H1 (cell line): ENCODE data around the gene BRSK2. TPM values are rescaled to one million over a fixed set of nuclear protein-coding genes. Genes with fewer than 3 reads are reported as not detected.

Experiments
- CTCF ChIA-PET: fragments of 300-600 bp; sonication (Branson Sonifier 250); formaldehyde crosslinking; loops from one replicate; lab custom pipeline; 2021; ENCODE audit not compliant: partially characterized antibody; lab: Charles Lee
- POLR2A ChIA-PET: fragments of 300-600 bp; sonication (Branson Sonifier 250); formaldehyde crosslinking; loops from one replicate; lab custom pipeline; 2021; ENCODE audit warnings: inconsistent platforms; ENCODE audit not compliant: partially characterized antibody; lab: Charles Lee
- DNase-seq, 2 experiments: peaks; one replicate each; pipeline versions ENCODE4 v3.0.0 to v3.0.0-alpha.2; 2010 to 2022; ENCODE audit warnings: low spot score in 2 of 2, low read depth in 1 of 2, mixed read lengths in 1 of 2
- FAIRE-seq: peaks from 2 replicates; lab custom pipeline; 2011; peaks lifted over from hg19 to GRCh38; lab: Jason Lieb, UNC
- H2AFZ ChIP-seq: 2 replicates; pipeline ENCODE4 v1.8.1; 2012; ENCODE audit warnings: low read length, inconsistent platforms
- H2AK5ac ChIP-seq: 2 replicates; pipeline ENCODE4 v1.6.1; 2013; ENCODE audit warnings: low read depth, low read length
- H2BK120ac ChIP-seq: replicated peaks from 2 replicates; pipeline ENCODE3; 2013; ENCODE audit warnings: low read depth, low read length, inconsistent platforms
- H2BK12ac ChIP-seq: 2 replicates; pipeline ENCODE4 v1.6.1; 2013; ENCODE audit warnings: low read depth, low read length
- H2BK15ac ChIP-seq: 2 replicates; pipeline ENCODE4 v1.6.1; 2013; ENCODE audit warnings: low read length
- H2BK20ac ChIP-seq: 2 replicates; pipeline ENCODE4 v1.6.1; 2013; ENCODE audit warnings: low read length
- H2BK5ac ChIP-seq: 2 replicates; pipeline ENCODE4 v1.6.1; 2013; ENCODE audit warnings: low read depth, low read length
- H3K14ac ChIP-seq: 2 replicates; pipeline ENCODE4 v1.6.1; 2013; ENCODE audit warnings: inconsistent platforms; ENCODE audit not compliant: insufficient read length
- H3K18ac ChIP-seq: 2 replicates; pipeline ENCODE4 v1.6.1; 2013; ENCODE audit warnings: low read length; ENCODE audit errors: extremely low read depth
- H3K23ac ChIP-seq: 2 replicates; pipeline ENCODE4 v1.6.1; 2013; ENCODE audit warnings: inconsistent platforms; ENCODE audit not compliant: insufficient read length
- H3K23me2 ChIP-seq: 2 replicates; pipeline ENCODE4 v1.6.1; 2013; ENCODE audit warnings: low read depth, low read length
- H3K27ac ChIP-seq: 2 replicates; pipeline ENCODE4 v1.6.1; 2011; ENCODE audit warnings: low read depth, low read length, inconsistent platforms
- H3K27me3 ChIP-seq, 4 experiments: replicated peaks in 1 of 4; 1 replicate in 1 of 4; 2 replicates in 3 of 4; pipeline versions ENCODE4 v1.6.1 to v1.8.1; 2011 to 2013; ENCODE audit warnings: low read length in 3 of 4, mild to moderate bottlenecking in 3 of 4, inconsistent platforms in 2 of 4, mixed read lengths in 2 of 4, moderate library complexity in 1 of 4; ENCODE audit not compliant: control insufficient read depth in 3 of 4, insufficient read depth in 3 of 4; ENCODE audit errors: extremely low read depth in 1 of 4
- H3K36me3 ChIP-seq, 4 experiments: 2 replicates each; pipeline versions ENCODE4 v1.6.1 to v1.8.1; 2011 to 2013; ENCODE audit warnings: mild to moderate bottlenecking in 4 of 4, low read length in 3 of 4, moderate library complexity in 2 of 4, control low read depth in 1 of 4, inconsistent platforms in 1 of 4; ENCODE audit not compliant: insufficient read depth in 4 of 4, control insufficient read depth in 2 of 4
- H3K4ac ChIP-seq: replicated peaks from 2 replicates; pipeline ENCODE3; 2013; ENCODE audit warnings: low read length, low read depth, mixed read lengths, inconsistent platforms; ENCODE audit not compliant: insufficient read length
- H3K4me1 ChIP-seq, 4 experiments: replicated peaks in 1 of 4; 1 replicate in 1 of 4; 2 replicates in 3 of 4; pipeline versions ENCODE4 v1.6.1 to v1.8.1; 2011 to 2013; ENCODE audit warnings: low read length in 3 of 4, inconsistent platforms in 2 of 4, mixed read lengths in 1 of 4; ENCODE audit not compliant: insufficient read depth in 4 of 4, control insufficient read depth in 3 of 4
- H3K4me2 ChIP-seq, 2 experiments: 2 replicates each; pipeline versions ENCODE4 v1.6.1 to v1.8.1; 2011 to 2013; ENCODE audit warnings: low read depth in 2 of 2, low read length in 2 of 2, control low read depth in 1 of 2, inconsistent platforms in 1 of 2, mild to moderate bottlenecking in 1 of 2; ENCODE audit not compliant: insufficient read depth in 1 of 2
- H3K4me3 ChIP-seq, 4 experiments: fragments of 200-600, 300-600 bp in 1 of 4; sonication (generic), shearing (Covaris generic), sonication (Bioruptor Twin) in 1 of 4; 2 replicates each; pipeline versions ENCODE4 v1.5.1 to v1.8.1; 2011 to 2016; ENCODE audit warnings: low read length in 4 of 4, low read depth in 3 of 4, control low read depth in 2 of 4, inconsistent platforms in 2 of 4, mild to moderate bottlenecking in 2 of 4, mixed read lengths in 1 of 4, moderate library complexity in 1 of 4; ENCODE audit not compliant: insufficient read depth in 2 of 4; ENCODE audit errors: extremely low read depth in 1 of 4
- H3K56ac ChIP-seq: replicated peaks from 2 replicates; pipeline ENCODE3; 2013; ENCODE audit warnings: low read depth, mild to moderate bottlenecking, mixed read lengths, low read length, inconsistent platforms; ENCODE audit not compliant: insufficient read length
- H3K79me1 ChIP-seq: 2 replicates; pipeline ENCODE4 v1.6.1; 2013; ENCODE audit warnings: low read depth, low read length, control low read depth
- H3K79me2 ChIP-seq, 2 experiments: 2 replicates each; pipeline versions ENCODE4 v1.6.1 to v1.8.1; 2012 to 2013; ENCODE audit warnings: low read length in 2 of 2, mild to moderate bottlenecking in 2 of 2, inconsistent platforms in 1 of 2; ENCODE audit not compliant: insufficient read depth in 2 of 2, control insufficient read depth in 1 of 2
- H3K9ac ChIP-seq, 4 experiments: replicated peaks in 1 of 4; 1 replicate in 1 of 4; 2 replicates in 3 of 4; pipeline versions ENCODE4 v1.6.1 to v1.8.1; 2011 to 2013; ENCODE audit warnings: low read depth in 3 of 4, low read length in 3 of 4, control low read depth in 2 of 4, mild to moderate bottlenecking in 2 of 4, moderate library complexity in 2 of 4, inconsistent platforms in 1 of 4; ENCODE audit errors: extremely low read depth in 1 of 4
- H3K9me3 ChIP-seq, 2 experiments: 2 replicates each; pipeline versions ENCODE4 v1.6.1 to v1.8.1; 2012 to 2013; ENCODE audit warnings: mild to moderate bottlenecking in 2 of 2, moderate library complexity in 2 of 2, control low read depth in 1 of 2, inconsistent platforms in 1 of 2, low read depth in 1 of 2, low read length in 1 of 2, mixed read lengths in 1 of 2; ENCODE audit not compliant: insufficient read depth in 2 of 2
- H4K20me1 ChIP-seq, 2 experiments: replicated peaks in 1 of 2; 2 replicates each; pipeline versions ENCODE3 to v1.8.1; 2011 to 2013; ENCODE audit warnings: inconsistent platforms in 2 of 2, low read length in 2 of 2, mild to moderate bottlenecking in 1 of 2; ENCODE audit not compliant: insufficient read depth in 2 of 2, control insufficient read depth in 1 of 2
- H4K5ac ChIP-seq: 2 replicates; pipeline ENCODE4 v1.6.1; 2013; ENCODE audit warnings: low read length, low read depth, mixed read lengths, inconsistent platforms; ENCODE audit not compliant: insufficient read length
- H4K8ac ChIP-seq: 2 replicates; pipeline ENCODE4 v1.8.0; 2013; ENCODE audit warnings: mild to moderate bottlenecking, moderate library complexity, low read length, inconsistent platforms; ENCODE audit not compliant: insufficient read depth; ENCODE audit errors: extremely low read depth
- H4K91ac ChIP-seq: replicated peaks from 2 replicates; pipeline ENCODE3; 2013; ENCODE audit warnings: low read length, mixed read lengths, inconsistent platforms; ENCODE audit not compliant: insufficient read length
- ATF2 ChIP-seq: IDR thresholded peaks from 2 replicates; pipeline ENCODE4 v1.6.1; 2012; ENCODE audit warnings: low read length, inconsistent platforms
- BCL11A ChIP-seq, 2 experiments: IDR thresholded peaks; one replicate each; pipeline ENCODE4 v1.6.1; 2011; ENCODE audit warnings: low read depth in 2 of 2, low read length in 2 of 2, mild to moderate bottlenecking in 2 of 2
- CBX8 ChIP-seq: fragments of 300-800, 300-1000 bp; sonication (generic); IDR thresholded peaks from 2 replicates; pipeline ENCODE4 v1.7.1; 2016; ENCODE audit warnings: low read depth, low read length, borderline replicate concordance
- CEBPB ChIP-seq: IDR thresholded peaks from 2 replicates; pipeline ENCODE4 v1.6.1; 2012; ENCODE audit warnings: low read depth, low read length
- CHD2 ChIP-seq: IDR thresholded peaks from 2 replicates; pipeline ENCODE4 v1.6.1; 2012; ENCODE audit warnings: low read length, improper control_type of control experiment
- CTCF ChIP-seq, 3 experiments: IDR thresholded peaks; 1 replicate in 2 of 3; 2 replicates in 1 of 3; pipeline versions ENCODE4 v1.5.1 to v1.6.1; 2011; ENCODE audit warnings: low read length in 3 of 3, mild to moderate bottlenecking in 3 of 3, inconsistent platforms in 2 of 3, low read depth in 1 of 3, moderate library complexity in 1 of 3; ENCODE audit not compliant: insufficient read depth in 1 of 3; ENCODE audit errors: control extremely low read depth in 1 of 3
- RBBP5 ChIP-seq: IDR thresholded peaks from 2 replicates; pipeline ENCODE4 v1.7.1; 2012; ENCODE audit warnings: low read depth, mild to moderate bottlenecking, inconsistent platforms, low read length, moderate library complexity, borderline replicate concordance
- WGBS, 2 experiments: shearing (Covaris generic) in 1 of 2; methylation state at CpG; one replicate each; pipeline versions ENCODE4 v1.1.6 to v1.1.7; 2013 to 2015; ENCODE audit warnings: low lambda C conversion rate in 2 of 2, mixed read lengths in 2 of 2, inconsistent platforms in 1 of 2, low coverage in 1 of 2, missing lambda C conversion rate in 1 of 2; ENCODE audit not compliant: insufficient replicate concordance in 2 of 2, insufficient coverage in 1 of 2, insufficient read length in 1 of 2; ENCODE audit errors: extremely low coverage in 1 of 2, missing lambda C conversion rate in 1 of 2; 5-methylcytosine and 5-hydroxymethylcytosine counted together
- polyA plus RNA-seq, 7 experiments: library from polyadenylated mRNA; depleted of rRNA in 3 of 7; stranded (reverse) in 5 of 7; unstranded in 2 of 7; fragments of >200 nt in 5 of 7; fragments of 200-250 nt in 2 of 7; gene quantifications; 1 replicate in 5 of 7; 2 replicates in 1 of 7; 4 replicates in 1 of 7; pipeline versions ENCODE4 v1.2.1 to v1.2.3, GENCODE V29; 2011 to 2013; ENCODE audit warnings: missing spikeins in 2 of 7, mixed read lengths in 2 of 7
- total RNA-seq: library from RNA; stranded (reverse); fragmentation: NEBNext Ultra II Directional; extraction: Animal tissue kit (Norgen Biotek cat#: 25700); gene quantifications from 2 replicates; pipeline ENCODE4 v1.2.1, GENCODE V29; 2021
- TF ChIP-seq, protein P1 (sequence below): IDR thresholded peaks from 2 replicates; pipeline ENCODE4 v1.6.1; 2012; ENCODE audit warnings: inconsistent platforms

The BRSK2 gene
- total and polyA plus RNA-seq, 2 of the 8 experiments (the other 6 are each of a cell fraction or from before 2014, with no cell fraction given): 17.3 to 27.1 TPM

GRCh38 chr11:1488575-1489180 lies 98.9 kb downstream of the BRSK2 start:
- DNase-seq (no peak), FAIRE-seq (no peak)
- Histone ChIP-seq H3K9ac (no peak overlapping the region), H3K23me2 (0 out of 2 replicates have a peak, but pooled peaks cover 5% of the 10 kb centered on the region), H3K79me1 (peaks cover 9% of the 10 kb centered on the region), H3K4me3 (no peak overlapping the region), H3K23ac (no peak overlapping the region), H3K27me3 (no peaks in the 10 kb centered on the region), H4K20me1 (peaks cover 0 to 25% of the 10 kb centered on the region in 2 experiments), H4K91ac (no peak overlapping the region), H3K18ac (no peak overlapping the region), H4K5ac (no peak overlapping the region), H3K79me2 (peaks cover 3 to 8% of the 10 kb centered on the region in 2 experiments; a peak in 3 of 4 replicates), H3K14ac (no peak overlapping the region), H3K4me1 (peaks cover 0 to 5% (median under 1%) of the 10 kb centered on the region in 4 experiments; a peak in 2 of 7 replicates), H3K56ac (no peak overlapping the region), H2AK5ac (no peak overlapping the region), H4K8ac (no peak overlapping the region), H3K27ac (no peak overlapping the region), H3K4ac (no peak overlapping the region), H3K36me3 (no peaks in the 10 kb centered on the region), H2BK120ac (no peak overlapping the region), H3K4me2 (no peak overlapping the region), H3K9me3 (no peaks in the 10 kb centered on the region), H2BK5ac (no peak overlapping the region), H2BK15ac (no peak overlapping the region), H2AFZ (no peak overlapping the region), H2BK12ac (no peak overlapping the region), H2BK20ac (no peak overlapping the region)
- 90% methylated on average over 16 of the region's 20 CpGs; no CpG with 5 or more reads in 1 of the 2 experiments for WGBS, 2 experiments
- ChIA-PET POLR2A (no interaction called here), CTCF (interaction anchor here (0.8 to 2.7 kb wide), 7 partner anchors 9 to 186 kb away, joined by 3 to 12 read pairs (median 3); no protein-coding TSS in a partner anchor)
- TF ChIP-seq CHD2 (no peak), BCL11A (IDR thresholded peaks at IDR 0.05; ENCODE audit: low read depth in 2 of 2, low read length in 2 of 2) (no peak), CTCF (IDR thresholded peaks at IDR 0.05; ENCODE audit: control extremely low read depth in 1 of 3, insufficient read depth in 1 of 3, low read depth in 1 of 3, low read length in 3 of 3) (no peak), RBBP5 (no peak), CEBPB (no peak), ATF2 (no peak), CBX8 (no peak)
- TF ChIP-seq, protein P1, sequence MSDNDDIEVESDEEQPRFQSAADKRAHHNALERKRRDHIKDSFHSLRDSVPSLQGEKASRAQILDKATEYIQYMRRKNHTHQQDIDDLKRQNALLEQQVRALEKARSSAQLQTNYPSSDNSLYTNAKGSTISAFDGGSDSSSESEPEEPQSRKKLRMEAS: no peak
